Neural cell (in vitro differentiated cells): ENCODE measurements around the gene SLC38A5.

ENCODE experiments used
- CTCF ChIP-seq: fragments of 450-650 bp; IDR thresholded peaks from 2 replicates; pipeline ENCODE4 v1.5.1; 2014; ENCODE audit warnings: antibody characterized with exemption, mild to moderate bottlenecking, moderate library complexity; ENCODE audit not compliant: poor library complexity, severe bottlenecking
- EP300 ChIP-seq: fragments of 450-650 bp; conservative IDR thresholded peaks from 2 replicates; pipeline ENCODE4 v1.6.1; 2014; ENCODE audit warnings: antibody characterized with exemption, mild to moderate bottlenecking, moderate library complexity; ENCODE audit not compliant: poor library complexity, severe bottlenecking
- EZH2 ChIP-seq: fragments of 200-600, 300-800 bp; shearing (Covaris generic), sonication (generic); IDR thresholded peaks from 2 replicates; pipeline ENCODE4 v1.6.1; 2014; ENCODE audit warnings: antibody characterized with exemption, low read length, borderline replicate concordance, mild to moderate bottlenecking; ENCODE audit not compliant: insufficient read depth, poor library complexity, severe bottlenecking
- POLR2AphosphoS5 ChIP-seq: IDR thresholded peaks from 2 replicates; pipeline ENCODE4 v1.6.1; 2012
- SMC3 ChIP-seq: fragments of 450-650 bp; conservative IDR thresholded peaks from 2 replicates; pipeline ENCODE4 v1.6.1; 2014; ENCODE audit warnings: antibody characterized with exemption, mild to moderate bottlenecking, moderate library complexity; ENCODE audit not compliant: poor library complexity
- TAF1 ChIP-seq: IDR thresholded peaks from 2 replicates; pipeline ENCODE4 v1.6.1; 2012; ENCODE audit warnings: low read depth

GRCh38 chrX:48468693-48469691 lies 1.1 kb downstream of the SLC38A5 start:
- TF ChIP-seq POLR2AphosphoS5 (no peak), TAF1 (no peak), EP300 (no peak), EZH2 (no peak), CTCF (no peak), SMC3 (no peak)
